GM13976 (cell line): Measurements from ENCODE around the gene KRT1.

Experiments used
- DNase-seq: peaks from one replicate; pipeline ENCODE4 v3.0.0; 2012; ENCODE audit warnings: low spot score
- in situ Hi-C: fragments of 300-500 bp; cut with MboI; formaldehyde crosslinking; loops from one replicate; pipeline ENCODE4 v1.12.0; 2022; ENCODE audit warnings: low sequenced_read_pairs, mixed read lengths, inconsistent platforms; ENCODE audit not compliant: unreplicated experiment
- TF ChIP-seq, protein P1 (sequence below): IDR thresholded peaks from 2 replicates; pipeline ENCODE4 v1.5.1; 2012; ENCODE audit warnings: borderline replicate concordance, mild to moderate bottlenecking; ENCODE audit not compliant: insufficient read depth; ENCODE audit errors: extremely low read depth, missing control alignments, control extremely low read depth

KRT1 gene

DNA sequence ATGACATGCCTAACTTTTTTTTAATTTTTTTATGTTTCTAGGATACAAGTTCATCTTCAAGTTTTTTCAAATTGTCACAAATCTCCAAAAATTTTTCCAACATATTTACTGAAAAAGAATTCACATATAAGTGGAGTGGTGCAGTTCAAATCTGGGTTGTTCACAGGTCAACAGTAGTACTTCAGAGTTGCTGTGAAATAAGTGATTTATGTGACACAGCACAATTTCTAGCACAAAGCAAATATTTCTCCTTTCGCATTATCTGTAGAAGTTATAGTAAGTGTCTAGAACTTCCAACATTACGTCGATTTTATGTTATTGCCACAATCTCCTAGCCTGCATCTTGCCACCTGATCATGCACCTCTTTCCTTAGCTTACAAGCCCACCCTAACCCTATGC, 18.5 kb downstream of the KRT1 start:
- DNase-seq = no peak

DNA sequence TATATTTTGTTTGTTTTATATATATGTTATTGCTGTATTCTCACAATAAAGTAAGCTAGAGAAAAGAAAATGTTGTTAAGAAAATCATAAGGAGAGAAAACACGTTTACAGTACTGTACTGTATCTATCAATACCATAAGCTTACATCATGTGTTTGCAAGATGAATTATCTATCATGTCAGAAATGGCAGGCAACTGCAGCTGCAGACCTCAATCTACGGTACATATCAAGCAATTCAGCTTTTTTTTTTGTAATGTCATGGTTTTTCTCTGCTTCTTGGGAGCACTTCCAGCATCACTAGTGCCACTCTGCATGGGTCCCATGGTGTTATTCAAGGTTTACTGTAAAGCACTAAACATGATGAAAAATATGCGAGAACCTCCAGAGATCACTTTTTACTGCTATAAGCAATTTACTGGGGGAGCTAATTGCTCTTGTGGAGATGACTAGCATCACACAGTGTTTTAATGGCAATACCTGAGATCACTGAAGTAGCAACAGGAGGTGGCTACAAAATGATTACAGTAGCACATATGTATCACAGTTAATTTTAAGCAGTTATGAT, 19.2 kb downstream of the KRT1 start:
- DNase-seq = no peak
- in situ Hi-C loops = no loop called here
- TF ChIP-seq, protein P1, sequence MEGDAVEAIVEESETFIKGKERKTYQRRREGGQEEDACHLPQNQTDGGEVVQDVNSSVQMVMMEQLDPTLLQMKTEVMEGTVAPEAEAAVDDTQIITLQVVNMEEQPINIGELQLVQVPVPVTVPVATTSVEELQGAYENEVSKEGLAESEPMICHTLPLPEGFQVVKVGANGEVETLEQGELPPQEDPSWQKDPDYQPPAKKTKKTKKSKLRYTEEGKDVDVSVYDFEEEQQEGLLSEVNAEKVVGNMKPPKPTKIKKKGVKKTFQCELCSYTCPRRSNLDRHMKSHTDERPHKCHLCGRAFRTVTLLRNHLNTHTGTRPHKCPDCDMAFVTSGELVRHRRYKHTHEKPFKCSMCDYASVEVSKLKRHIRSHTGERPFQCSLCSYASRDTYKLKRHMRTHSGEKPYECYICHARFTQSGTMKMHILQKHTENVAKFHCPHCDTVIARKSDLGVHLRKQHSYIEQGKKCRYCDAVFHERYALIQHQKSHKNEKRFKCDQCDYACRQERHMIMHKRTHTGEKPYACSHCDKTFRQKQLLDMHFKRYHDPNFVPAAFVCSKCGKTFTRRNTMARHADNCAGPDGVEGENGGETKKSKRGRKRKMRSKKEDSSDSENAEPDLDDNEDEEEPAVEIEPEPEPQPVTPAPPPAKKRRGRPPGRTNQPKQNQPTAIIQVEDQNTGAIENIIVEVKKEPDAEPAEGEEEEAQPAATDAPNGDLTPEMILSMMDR = no peak

More for the DNA sequence above, 18.5 kb downstream of the KRT1 start:
- in situ Hi-C loops = no loop called here
- TF ChIP-seq, protein P1 = no peak

DNA sequence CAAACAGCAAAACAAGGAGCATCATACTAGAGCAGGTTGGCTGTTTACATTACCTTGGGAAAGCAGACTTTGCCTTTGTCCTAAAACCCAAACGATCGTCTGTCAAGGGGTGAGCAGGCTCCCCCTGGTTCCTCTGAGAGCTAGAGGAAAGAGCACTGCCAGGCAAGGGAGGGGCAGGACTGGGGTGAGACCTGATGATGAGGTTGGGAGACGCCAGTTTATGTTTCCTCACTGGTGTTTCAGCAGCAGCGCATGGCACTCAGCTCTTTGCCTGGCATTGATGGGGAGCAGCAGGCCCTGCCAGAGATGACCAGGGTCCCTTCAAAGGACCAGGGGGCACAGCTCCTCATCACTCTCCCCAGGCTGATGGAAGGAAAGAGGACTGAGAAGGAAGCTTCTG, 20.3 kb downstream of the KRT1 start:
- TF ChIP-seq, protein P1 = no peak
- in situ Hi-C loops = no loop called here
- DNase-seq = no peak

DNA sequence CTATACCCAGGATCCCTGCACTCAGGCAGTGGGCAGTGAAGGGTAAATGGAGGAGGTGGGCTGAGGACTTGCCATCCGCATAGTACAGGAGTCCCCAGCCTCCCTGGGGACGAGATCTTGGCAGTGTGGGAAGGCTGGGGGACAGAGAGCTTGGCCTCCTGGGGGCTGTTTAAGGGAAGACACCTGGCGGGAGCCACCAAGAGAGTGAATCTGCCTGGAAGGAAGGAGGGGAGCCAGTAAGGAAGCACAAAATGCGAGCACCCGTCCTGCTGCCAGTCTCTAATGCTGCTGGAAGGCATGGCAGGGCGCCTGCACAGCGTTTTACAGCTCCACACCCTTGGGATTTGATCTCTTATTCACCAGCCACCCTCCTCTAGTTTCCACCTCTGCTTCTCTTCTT, 20.8 kb downstream of the KRT1 start:
- in situ Hi-C loops = no loop called here
- TF ChIP-seq, protein P1 = no peak
- no peak for DNase-seq

DNA sequence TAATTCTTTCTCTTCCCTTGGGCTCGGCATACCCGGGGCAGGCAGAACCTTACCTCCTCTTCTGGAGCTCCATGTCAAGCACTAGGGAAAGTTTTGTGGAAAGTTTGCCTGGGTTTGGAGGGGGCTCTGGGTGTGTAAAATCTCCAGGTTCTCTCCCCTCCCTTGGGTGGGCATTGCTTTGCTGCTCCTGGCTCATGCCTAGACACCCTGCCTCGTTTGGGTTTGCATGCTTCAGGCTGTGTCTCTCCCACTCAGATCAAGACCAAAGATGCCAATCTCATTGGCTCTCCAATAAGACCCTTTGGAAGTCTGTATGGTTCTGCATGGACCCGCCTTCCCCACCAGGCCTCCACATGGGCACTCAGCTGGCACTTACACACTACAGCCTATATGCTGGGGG, 22.0 kb downstream of the KRT1 start:
- TF ChIP-seq, protein P1 = no peak
- in situ Hi-C loops = no loop called here

DNA sequence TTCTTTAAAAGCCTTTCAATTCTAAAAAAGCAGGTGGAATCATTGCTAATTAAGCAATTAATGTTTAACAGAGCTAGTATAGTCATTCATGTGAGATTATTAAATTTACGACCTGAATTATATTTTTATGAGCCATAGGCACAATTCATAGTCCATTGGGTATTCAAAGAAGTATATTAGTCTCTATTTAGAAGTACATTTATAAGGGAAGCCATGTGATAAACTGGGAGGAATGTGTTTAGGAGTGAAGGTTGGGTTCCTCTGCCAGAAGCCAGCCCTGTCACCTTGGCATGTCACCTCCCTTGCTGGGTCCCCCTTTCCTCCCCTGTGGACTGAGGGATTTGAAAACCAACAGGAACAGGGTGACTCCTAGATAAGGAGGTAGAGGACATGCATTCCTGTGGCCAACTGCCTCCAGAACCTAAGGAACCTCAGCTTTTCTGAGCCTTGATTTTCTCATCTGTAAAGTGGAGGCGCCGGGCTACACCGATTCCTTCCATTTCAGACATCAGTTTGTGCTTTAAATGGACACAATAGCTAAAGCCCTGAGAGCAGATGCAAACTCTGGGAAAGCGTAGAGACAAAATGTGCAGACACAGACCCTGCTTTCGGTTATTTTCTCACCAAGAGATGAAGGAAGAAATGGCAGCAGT, 22.8 kb downstream of the KRT1 start:
- in situ Hi-C loops = no loop called here
- no peak for DNase-seq
- TF ChIP-seq, protein P1 = no peak

More for the DNA sequence above, 22.0 kb downstream of the KRT1 start:
- no peak for DNase-seq

DNA sequence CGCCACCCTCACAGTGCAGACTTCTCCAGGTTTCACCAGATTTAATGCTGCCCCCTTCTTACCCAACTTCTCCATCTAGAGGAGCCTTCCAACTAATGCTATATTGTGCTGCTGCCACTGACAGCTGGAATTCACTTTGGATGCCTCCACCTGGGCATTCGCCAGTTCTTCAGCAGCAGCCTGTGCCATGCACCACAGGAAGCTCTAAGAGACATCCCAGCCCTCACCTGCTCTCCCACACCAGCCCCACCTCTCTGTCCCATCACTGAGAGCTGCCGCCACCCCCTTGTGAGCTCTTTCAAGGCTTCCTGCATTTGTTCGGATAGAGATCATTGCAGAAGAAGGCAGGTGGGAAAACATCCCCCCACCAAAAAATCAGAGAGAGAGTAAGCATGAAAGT, 23.6 kb downstream of the KRT1 start:
- in situ Hi-C loops = no loop called here
- TF ChIP-seq, protein P1 = no peak
- DNase-seq = no peak
